Occipital lobe (tissue), 2 donors: ENCODE data around the gene PDZRN4. TPM values are rescaled to one million over a fixed set of nuclear protein-coding genes. Genes with fewer than 3 reads are reported as not detected.
"Not testable (repeated sequence)": the region's sequence is repeated elsewhere in the genome, so short reads cannot be mapped to it uniquely, and the experiment has no call there.

Experiments used
- DNase-seq: peaks from one replicate; lab custom pipeline; 2025; lab: John Stamatoyannopoulos, UW
- total RNA-seq: library from RNA; depleted of rRNA; stranded (reverse); fragments of >200 nt; gene quantifications from one replicate; pipeline ENCODE4 v1.2.3, GENCODE V29; 2014

PDZRN4 gene
- total RNA-seq, 1 donor from 2014 or later: 48.7 TPM

GRCh38 chr12:41280341-41281095 is 92.4 kb downstream of the PDZRN4 start:
- DNase-seq: not testable (repeated sequence)

DNA sequence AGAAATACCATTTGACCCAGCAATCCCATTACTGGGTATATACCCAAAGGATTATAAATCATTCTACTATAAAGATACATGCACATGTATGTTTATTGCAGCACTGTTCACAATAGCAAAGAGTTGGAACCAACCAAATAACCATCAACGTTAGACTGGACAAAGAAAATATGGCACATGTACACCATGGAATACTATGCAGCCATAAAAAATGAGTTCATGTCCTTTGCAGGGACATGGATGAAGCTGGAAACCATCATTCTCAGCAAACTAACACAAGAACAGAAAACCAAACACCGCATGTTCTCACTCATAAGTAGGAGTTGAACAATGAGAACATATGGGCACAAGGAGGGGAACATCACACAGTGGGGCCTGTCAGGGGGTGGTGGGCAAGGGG is 97.3 kb downstream of the PDZRN4 start:
- not testable (repeated sequence) for DNase-seq

DNA sequence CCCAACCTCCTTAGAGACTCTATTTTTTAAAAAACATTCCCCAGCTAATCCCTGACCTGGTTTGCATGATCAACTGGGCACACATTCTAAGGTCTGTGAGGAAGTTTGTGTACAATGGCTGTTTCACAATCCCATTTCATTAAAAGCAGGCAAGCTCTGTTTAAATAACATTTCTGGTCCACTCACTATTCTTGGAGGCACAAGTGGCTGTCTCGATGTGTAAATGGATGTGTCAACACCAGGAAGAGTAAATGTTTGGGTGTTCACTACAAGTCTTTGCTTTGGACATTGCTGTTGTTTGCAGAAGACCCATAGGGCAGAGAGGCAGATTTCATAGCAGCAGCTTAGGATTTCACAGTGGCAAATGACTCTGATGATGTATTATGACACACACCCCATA is 98.3 kb downstream of the PDZRN4 start:
- no peak for DNase-seq

DNA sequence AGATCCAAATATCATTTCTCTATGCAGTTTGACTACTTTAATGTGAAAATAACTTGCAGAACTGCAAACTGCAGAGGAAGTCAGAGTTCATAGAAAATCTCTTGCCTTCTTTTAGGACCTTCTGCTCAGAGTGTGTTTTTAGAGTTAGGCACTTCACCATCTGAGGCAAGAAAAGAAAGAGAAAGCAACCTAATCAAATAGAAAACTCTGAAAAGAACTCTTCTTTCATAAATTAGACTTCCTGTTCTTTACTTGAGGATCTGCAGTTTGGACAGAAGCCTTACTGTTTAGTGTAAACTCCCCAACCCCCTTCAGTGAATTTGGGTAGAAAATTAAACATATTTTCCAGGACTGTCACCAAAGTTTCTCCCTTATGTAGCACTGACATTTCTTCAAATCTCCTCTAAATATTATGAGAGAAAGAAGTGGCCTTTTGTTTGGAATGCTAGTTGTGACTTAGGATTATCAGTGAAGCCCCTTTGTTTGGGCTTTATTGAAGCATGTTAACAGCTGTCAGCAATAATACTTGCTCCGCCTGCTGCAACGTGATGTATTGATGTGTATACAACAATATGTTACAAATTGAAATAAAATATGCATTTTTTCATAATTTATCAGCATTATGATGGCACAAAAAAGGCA is 99.5 kb downstream of the PDZRN4 start:
- DNase-seq: no peak

DNA sequence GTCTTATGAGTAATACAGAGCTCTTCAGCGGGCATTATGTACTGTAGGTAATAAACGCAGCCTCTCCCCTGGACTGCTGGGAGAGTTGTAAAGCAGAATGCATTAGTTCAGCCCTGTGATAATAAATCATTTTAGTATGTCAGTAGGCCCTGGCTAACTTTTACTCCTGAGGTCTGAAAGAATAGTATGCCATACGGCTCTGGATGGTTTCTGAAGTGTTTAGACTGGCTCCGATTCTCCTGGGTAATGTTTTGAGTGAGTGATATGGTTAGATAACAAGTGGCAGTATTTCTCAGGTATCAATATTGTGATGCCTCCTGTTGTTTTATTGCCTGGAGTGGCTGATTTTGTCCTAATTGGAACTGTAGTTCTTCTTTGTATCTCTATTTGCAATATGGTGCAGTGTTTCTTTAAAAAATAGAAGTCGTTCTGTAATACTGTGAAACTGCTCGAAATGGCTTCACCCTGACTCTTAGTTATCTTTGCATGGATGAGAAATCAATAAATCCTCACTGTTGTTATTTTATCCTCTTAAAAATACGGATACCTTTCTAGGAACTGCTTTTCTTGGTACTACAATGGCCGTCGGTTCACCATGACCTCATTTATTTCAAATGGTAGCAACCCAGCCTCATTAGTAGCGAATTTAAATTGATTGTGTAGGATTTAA is 100.2 kb downstream of the PDZRN4 start:
- DNase-seq: no peak

- DNase-seq: no peak
These were observed 101.4 kb downstream of the PDZRN4 start for GRCh38 chr12:41289501-41289900.

DNA sequence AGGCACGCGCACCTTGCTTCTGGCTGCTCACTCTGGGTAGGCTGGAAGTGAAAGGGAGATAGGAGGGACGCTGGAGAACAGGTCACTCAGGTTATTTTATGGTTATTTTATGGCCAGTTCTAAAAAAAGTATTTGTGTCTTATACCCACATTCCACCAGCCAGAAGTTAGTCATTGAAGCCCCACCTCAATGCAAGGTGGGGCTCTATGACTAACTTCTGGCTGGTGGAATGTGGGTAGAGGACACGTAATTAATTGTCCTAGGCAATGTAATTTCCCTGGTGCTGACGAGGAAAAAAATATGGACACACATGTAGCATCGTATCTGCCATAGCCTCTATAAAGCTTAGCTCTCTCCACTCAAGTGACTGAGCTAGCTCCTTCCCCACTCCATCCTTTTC is 104.9 kb downstream of the PDZRN4 start:
- DNase-seq: no peak

DNA sequence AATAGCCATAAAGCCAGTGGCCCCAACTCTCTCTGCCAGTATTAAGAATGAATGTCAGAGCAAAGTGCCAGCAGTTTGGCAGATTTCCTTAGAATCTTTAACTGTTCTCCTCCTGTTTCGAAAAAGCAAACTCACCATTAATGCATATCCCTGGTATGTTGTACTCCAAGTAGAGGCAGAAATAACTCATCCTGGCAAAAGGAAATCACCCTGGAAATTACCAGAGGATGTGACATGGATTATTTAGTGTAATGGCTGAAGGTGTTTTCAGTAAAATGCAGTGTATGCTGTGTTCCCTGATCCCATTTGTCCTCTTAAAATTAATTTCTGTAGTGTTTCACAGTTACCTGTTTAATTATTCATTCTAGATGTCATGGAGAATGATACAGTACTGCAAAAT is 105.3 kb downstream of the PDZRN4 start:
- no peak for DNase-seq

GRCh38 chr12:41302979-41303403 is 114.9 kb downstream of the PDZRN4 start:
- DNase-seq: no peak

GRCh38 chr12:41304526-41304925 is 116.4 kb downstream of the PDZRN4 start:
- no peak for DNase-seq

DNA sequence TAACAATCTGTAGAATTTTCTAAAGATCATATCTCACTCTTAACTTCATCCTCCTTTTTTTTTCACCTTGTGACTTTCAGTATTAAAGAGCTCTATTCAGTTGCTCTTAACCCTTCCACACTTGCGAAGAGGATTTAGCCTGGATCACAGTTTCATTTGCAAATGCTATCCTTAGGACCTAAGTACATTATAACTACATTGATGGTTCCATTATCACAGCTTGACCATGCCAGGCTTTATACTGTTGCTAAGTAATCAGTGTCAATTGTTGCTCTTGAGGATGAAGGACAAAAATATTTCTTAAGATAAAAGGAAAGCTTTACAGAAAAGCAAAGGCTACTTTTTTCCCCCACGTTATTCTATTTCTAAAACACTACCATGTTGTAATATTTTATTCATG is 122.2 kb downstream of the PDZRN4 start:
- no peak for DNase-seq

DNA sequence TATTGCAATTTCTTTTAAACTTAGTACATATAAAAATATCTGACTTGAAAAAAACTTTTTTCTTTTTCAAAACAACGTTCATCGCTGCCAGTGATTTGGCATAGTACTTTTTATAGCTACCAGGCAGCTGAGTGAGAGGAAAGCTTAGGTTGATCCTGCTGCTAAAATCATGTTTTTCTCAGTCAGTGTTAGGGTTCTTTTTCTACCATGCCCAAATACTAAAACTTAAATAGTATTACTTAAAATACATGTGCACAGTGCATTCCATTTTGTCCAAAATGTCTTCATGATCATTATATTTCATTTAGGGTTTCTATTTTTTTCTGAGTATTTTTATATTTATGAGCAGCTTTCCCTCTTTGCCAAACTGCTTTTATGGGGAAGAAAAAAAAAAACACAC is 123.8 kb downstream of the PDZRN4 start:
- no peak for DNase-seq

- not testable (repeated sequence) for DNase-seq
These were observed 124.3 kb downstream of the PDZRN4 start for GRCh38 chr12:41312451-41312850.

DNA sequence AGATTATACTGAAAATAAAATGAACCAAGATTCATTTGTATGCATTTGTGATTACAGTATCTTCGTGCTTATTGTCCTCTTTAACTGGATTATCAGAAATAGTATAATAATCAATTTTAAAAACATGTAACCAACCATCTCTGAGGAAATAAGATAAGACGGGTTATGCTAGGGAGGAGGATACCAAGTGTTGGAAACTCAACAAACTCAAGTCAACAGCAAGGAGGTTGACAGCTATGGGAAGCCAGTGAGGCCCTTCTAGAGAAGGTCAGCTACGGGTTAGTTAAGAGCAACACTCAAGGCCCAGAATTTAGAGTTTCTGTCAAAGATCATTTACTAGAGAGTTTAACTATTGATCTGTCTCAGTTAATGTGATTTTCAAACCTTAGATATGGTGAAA is 137.2 kb downstream of the PDZRN4 start:
- DNase-seq: no peak

DNA sequence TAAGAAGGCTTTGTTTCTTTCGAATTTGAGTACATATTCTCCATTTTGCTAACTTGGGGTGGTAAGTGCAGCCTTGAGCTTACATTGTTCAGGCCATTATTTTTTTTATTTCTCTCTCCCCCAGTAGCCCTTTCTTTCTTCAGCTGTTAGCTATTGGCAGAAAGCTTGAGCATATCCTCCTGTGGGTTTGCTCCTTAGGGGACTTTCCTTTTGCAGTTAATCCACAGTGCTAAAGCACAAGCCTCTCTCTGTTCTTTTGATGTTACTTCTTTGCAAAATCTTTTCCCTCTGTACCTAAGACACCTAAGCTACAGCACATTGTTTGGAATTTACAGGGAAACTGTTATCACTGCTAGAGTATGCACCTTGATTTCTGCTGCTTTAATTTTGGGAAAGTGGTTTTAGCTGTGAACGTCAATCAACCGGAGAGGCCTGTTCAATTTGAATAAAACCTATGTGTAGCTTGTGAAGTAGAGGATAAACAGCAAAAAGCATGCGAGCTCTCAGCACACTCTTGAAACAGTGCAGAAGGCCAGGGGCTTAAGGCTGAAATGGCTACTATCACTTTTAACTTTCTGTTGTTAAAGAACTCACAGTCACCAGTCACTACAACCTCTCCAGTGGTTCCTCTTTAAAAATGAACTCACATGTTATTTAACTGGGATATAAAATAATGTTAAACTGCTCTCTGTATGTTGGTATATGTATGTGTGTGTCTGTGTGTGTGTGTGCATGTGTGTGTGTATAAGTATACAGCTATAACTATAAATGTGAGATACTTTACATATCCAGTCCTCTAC is 139.2 kb downstream of the PDZRN4 start:
- no peak for DNase-seq

- no peak for DNase-seq
These were observed 145.9 kb downstream of the PDZRN4 start for GRCh38 chr12:41333974-41334373.

DNA sequence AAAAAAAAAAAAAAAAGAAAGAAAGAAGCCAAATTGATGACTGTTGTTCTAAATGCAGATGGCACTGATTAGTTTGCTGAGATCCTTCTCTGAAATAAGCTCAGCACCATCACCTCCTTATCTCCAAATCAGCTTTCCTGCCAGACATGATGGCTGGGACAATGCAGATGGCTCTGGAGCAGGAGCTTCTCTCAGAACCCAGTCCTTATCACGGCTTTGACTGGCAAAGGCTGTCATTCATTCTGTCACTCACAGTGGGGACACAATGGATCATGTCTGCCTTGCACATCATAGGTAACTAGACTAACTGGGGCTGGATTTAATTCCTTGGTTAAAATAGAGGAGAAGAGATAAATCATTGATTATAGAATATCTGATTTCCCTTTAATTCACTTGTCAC is 146.3 kb downstream of the PDZRN4 start:
- no peak for DNase-seq

DNA sequence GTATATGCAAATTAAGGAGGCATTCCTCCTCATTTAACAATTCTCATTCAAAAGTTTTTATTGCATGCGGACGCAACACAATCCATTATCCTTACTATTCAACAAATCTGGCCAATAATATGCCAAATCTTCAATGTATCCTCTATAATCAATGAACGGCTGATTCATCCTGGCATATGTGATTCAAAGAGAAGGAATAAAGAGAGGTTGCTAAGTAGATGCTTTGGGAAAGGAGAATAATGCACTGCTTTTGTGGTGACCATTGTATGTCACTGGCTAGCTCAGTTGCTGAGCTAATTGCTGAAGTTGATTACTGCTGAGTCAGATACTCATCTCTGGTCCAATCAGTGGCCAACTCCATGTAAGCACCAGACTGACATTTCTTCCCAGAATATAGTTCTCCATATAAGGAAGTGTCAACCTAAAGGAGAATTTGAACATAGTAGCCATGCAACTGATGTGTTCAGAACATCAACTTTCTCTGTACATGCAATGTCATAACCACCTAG is 148.0 kb downstream of the PDZRN4 start:
- no peak for DNase-seq

DNA sequence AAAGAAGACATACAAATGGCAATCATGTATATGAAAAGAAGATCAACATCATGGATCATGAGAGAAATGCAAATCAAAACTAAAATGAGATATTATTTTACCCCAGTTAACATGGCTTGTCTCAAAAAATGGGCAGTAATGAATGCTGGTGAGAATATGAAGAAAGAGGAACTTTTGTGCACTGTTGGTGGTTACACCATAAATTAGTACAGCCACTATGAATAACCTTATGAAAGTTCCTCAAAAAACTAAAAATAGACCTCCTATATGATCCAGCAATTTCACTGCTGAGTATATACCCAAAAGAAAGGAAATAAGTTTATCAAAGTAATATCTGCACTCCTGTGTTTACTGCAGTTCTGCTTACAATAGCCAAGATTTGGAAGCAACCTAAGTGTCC is 151.7 kb downstream of the PDZRN4 start:
- no peak for DNase-seq

DNA sequence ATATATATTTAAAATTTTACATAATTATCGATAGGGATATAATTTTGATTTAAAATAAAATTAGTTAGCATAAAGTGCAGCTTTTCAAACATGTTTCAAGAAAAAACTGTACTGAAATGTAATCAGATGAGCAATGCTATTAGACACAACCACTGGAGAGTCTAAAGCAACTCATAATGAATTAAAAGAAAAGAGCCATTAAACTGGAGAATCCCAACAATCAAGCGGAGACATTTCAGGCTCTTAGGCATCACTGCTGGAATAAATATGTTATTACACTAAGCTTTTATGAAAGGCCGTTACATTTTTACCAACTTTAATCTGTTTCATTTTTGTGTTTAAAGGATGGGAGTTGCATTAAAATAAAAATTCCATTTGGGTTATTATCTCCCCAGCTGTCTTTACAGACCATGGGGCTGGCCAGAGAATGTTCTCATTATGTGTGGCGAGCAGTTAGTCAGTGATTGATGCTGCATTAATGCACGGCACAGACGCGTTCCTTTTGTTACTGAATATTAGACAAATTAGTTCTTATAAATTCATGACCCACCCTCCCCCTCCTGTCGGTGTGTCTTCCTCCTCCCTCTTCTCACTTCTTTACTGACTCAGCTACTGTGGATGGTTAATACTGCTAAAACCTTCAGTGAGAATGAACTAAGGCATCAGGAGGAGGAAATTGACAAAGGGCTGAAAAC is 156.8 kb downstream of the PDZRN4 start:
- DNase-seq: no peak

DNA sequence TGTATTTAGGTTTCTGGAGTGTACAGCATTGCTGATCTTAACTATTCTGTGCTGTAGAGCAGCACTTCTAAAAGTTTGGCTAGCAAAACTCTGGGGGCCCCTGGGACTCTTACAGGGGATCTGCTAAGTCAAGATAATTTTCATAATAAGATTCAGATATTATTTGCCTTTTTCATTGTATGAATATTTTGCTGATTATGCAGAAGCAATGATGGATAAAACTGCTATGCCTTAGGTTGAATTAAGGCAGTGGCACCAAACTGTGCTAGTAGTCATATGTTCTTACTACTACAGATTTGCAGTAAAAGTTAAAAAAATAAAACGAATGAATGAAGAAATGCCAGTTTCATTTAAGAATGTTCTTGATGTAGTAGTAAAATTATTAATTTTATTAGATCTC is 160.1 kb downstream of the PDZRN4 start:
- DNase-seq: no peak
